ENCODE data around the gene PRDM7.
"Not testable (repeated sequence)": the region's sequence is repeated elsewhere in the genome, so short reads cannot be mapped to it uniquely, and the experiment has no call there.

DNA sequence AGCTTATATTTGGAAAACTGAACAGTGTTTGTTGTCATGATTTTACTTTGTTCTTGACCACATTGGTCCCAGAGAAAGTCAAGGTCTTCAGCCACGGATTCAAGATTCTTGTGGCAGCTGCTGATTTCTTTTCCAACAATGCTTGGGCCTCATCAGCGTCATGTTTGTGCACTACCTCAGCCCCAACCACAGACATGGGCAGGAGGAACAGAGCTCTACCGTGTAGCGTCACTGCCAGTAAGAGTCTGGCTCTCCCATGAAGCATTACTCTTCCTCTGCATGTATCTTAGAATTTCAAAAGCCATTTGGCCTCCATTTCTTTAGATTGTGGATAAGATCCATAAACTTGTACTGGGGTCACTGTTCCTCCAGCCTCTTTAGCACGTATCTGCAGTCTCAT is 23.1 kb upstream of the PRDM7 start:
- TF ChIP-seq, protein P1, sequence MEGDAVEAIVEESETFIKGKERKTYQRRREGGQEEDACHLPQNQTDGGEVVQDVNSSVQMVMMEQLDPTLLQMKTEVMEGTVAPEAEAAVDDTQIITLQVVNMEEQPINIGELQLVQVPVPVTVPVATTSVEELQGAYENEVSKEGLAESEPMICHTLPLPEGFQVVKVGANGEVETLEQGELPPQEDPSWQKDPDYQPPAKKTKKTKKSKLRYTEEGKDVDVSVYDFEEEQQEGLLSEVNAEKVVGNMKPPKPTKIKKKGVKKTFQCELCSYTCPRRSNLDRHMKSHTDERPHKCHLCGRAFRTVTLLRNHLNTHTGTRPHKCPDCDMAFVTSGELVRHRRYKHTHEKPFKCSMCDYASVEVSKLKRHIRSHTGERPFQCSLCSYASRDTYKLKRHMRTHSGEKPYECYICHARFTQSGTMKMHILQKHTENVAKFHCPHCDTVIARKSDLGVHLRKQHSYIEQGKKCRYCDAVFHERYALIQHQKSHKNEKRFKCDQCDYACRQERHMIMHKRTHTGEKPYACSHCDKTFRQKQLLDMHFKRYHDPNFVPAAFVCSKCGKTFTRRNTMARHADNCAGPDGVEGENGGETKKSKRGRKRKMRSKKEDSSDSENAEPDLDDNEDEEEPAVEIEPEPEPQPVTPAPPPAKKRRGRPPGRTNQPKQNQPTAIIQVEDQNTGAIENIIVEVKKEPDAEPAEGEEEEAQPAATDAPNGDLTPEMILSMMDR (conservative IDR thresholded peaks at IDR 0.05), result not testable (repeated sequence)
- not testable (repeated sequence) for TF ChIP-seq ZFX (IDR thresholded peaks at IDR 0.05)

Measured in C4-2B (cell line).